ENCODE data around the gene AHCYL2.
"Not testable (repeated sequence)": the region's sequence is repeated elsewhere in the genome, so short reads cannot be mapped to it uniquely, and the experiment has no call there.

Gene AHCYL2

GRCh38 chr7:129412501-129412900, 187.7 kb downstream of the AHCYL2 start:
- no peak for DNase-seq

DNA sequence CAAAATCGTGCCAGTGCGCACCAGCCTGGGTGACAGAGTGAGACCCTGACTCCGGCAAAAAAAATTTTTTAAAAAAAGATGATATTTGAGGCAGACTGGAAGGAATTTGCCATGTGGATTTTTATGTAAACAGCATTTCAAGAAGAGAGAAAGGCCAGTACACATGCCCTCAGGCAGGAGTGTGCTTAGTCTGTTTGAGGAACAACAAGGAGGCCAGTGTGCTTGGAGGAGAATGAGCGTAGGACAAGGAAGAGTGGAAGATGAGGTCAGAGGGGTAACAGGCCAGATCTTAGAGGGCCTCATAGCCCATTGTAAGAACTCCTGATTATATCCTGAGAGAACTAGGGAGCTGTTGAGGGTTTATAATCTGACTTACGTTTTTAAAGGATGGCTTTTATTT, 192.2 kb downstream of the AHCYL2 start:
- DNase-seq = no peak

- no peak for DNase-seq
Observed at GRCh38 chr7:129421717-129422250, 197.0 kb downstream of the AHCYL2 start.

DNA sequence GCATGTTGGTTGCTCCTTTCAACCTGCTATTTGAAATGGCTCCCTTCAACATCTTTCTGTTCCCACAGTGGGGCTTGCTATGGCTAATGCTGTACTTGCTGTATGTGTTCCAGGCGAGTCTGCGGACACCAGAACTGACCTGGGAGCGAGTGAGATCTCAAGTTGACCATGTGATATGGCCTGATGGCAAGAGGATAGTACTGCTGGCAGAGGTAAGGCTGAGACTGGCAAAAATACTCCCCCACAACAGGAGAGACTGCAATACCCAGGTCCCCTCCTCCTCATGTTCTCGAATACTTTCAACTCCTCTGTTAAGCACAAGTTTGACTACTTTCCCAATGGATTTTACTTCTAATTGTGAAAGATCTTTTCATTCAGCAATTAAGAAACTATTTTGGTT, 197.9 kb downstream of the AHCYL2 start:
- peak in 1 of 56 donors; percentile 13 for DNase-seq

DNA sequence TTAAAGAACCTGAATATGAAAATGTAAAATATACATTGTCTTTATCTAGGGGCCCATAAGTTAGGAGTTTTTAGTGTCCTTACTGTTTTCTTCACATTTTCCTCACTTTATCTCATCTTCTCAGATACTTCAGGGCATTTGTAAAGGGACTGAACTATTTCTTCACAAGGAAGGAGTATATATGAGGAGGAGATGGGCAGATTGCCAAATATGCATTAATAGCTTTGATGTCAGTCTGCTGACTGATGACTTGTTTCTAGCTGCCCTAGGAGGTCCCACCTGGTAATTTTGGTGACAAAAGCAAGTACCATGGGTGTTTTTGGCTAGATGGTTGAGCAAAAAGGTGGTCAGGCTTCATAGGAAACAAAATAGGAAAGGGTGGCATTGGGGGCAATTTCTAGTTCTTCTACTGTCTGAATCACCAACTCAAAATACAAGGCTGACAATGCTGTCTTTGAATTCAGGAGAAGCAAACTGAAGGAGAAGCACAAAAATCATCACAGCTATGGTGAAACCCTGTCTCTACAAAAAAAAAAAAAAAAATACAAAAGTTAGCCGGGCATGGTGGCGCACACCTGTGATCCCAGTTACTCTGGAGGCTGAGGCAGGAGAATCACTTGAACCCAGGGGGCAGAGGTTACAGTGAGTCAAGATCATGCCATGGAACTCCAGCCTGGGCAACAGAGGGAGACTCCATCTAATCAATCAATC, 199.0 kb downstream of the AHCYL2 start:
- DNase-seq = no peak

GRCh38 chr7:129426482-129426881, 201.7 kb downstream of the AHCYL2 start:
- DNase-seq = no peak

DNA sequence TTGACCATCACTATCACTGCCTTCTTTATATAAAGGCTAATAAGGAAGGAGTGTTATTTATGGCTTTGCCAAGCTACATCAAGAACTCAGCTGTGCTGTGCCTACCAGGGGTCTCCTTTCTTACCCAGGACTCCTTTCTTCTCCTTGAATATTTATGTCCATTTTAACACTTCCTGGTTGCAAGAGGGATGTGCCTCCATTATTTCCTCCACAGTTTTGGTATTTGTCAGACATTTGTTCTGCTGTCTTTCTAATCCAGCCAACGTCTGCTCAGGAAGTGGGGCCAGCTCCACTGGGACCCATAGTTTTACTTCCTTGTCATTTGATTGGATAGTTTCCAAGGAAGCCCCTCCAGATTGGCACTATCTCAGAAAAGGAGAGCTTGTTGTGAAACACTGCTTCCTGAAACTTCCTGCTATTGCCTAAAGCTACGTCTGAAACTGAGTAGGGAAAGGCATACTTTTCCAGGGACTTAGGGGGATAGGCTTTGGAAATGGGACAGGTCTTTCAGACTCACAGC, 202.8 kb downstream of the AHCYL2 start:
- no peak for DNase-seq

DNA sequence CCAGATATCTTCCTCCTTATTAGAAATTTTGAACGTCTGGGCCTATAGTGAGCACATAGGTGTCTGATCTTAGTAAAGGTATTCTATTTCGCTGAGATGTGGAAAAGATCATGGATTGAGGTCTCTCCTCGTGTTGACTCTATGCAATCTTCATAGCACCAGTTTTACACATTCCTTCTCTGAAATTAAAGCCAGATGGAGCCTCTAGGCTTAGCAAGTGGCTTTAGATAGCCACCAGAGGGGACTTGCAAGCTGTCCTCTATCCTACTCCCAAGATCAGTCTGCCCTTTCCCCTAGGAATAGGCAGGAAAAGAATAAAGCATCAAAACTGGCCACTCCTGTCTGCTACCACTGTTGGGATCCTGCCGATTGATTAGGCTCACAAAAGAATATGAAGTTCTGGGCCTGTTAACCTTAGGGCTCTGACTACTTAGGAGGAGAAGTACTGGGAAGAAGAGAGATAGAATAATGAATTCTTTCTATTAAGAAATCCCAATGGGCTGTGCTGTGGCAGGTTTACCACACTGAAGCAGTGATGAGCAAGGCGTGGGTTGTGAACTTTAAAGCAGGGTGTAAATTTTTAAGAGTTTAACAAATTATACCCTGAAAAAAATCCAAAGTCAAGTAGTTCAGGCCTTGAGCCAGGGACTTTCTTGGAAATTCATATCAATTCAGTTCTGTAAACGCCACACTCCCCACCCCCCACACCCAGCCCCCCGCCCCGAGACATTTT, 207.2 kb downstream of the AHCYL2 start:
- DNase-seq = peak in 11 of 56 donors; percentile 3 to 59 (median 27)

GRCh38 chr7:129433847-129434674, 209.2 kb downstream of the AHCYL2 start, which contains the start of gene STRIP2:
Gene STRIP2 (plus strand): TSS chr7:129434432. CDS start chr7:129434473, 41 bp downstream.
- peak; percentile 55 to 96 (median 87) for DNase-seq

DNA sequence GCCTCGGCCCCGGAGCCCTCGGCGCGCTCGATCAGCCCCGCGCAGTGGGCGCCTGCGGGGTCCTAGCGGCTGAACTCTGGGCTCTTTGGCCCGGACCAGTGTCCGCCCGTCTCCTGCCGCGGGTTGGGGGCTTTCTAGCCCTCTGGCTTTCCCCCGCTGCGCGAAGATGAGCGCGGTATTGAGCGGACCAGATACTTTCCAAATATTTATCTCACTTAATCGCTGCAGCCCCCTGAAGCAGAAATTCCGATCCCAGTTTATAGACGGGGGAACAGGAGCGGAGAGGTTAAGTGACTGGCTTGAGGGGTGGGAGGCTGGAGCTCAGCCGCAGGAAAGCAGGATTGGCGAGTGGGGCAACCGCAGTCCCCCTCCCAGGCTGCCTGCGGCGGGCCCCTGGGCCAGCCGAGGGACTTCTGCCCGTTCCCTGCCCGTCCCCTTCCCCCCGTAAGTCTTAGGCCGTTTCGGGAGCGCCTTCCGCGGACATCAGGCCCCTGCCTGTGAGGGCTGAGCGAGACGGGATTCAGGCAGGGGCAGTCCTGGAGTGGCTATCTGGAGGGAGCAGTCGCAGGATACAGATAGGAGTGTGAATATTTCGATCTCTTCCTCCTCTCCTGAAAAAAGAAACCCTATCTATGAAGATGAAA, 210.0 kb downstream of the AHCYL2 start:
- peak in 4 of 56 donors; percentile 10 to 35 (median 16) for DNase-seq

DNA sequence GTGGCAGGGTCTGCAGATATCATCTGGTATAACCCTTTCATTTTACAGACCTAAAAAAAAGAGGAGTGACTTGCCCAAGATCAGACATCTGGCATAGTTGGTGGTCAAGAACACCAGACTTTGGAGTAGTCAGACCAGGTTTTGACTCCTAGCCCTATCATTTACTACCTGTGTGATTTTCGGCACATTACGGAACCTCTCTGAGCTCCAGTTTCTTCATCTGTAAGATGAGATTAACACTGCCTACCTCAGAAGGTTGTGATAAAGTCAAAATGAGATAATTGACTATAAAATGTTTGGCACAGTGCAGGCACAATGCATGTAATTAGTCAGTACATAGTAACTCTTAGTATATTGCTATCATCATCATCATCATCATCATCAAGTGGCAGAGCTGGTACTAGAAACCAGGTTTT, 210.6 kb downstream of the AHCYL2 start:
- DNase-seq = no peak

DNA sequence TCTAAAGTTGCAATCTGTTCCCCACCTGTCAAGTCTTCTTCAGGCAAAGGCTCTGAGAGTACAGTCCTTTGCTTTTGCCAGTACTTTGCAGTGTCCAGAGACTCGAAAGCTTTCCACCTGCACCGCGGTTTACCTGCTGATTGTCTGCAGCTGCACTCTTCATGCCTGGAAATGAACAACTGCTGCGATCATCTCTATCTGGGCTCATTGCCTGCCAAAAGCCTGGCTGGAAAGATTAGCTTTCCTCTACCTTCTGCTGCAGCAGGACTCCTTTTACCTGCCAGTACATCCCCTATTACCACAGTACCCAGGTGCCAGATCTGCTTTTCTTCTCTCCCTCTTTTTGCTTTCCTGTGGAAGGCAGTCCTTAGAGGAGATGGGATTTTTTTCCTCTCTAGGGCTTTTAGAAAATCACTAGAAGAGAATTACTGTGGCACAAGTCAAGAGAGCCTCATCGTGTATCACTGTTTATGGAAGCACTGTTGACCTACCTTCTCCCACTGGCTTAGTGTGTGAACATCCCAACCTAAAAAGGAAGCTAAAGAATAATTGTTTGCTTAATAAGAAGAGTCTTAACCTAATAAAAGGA, 211.6 kb downstream of the AHCYL2 start:
- DNase-seq = peak in 1 of 56 donors; percentile 6

DNA sequence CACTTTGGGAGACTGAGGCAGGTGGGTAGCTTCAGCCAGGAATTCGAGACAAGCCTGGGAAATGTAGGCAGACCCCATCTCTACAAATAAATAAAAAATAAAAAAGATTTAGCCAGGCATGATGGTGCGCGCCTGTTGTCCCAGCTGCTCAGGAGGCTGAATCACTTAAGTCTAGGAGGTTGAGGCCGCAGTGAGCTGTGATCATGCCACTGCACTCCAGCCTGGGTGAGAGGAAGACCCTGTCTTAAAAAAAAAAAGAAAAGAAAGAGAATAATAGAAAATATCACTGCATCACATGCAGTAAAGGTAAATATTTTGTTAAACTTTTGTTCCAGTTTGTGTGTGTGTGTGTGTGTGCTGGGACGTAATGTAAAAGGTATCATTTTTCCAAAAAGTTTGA, 212.4 kb downstream of the AHCYL2 start:
- no peak for DNase-seq

DNA sequence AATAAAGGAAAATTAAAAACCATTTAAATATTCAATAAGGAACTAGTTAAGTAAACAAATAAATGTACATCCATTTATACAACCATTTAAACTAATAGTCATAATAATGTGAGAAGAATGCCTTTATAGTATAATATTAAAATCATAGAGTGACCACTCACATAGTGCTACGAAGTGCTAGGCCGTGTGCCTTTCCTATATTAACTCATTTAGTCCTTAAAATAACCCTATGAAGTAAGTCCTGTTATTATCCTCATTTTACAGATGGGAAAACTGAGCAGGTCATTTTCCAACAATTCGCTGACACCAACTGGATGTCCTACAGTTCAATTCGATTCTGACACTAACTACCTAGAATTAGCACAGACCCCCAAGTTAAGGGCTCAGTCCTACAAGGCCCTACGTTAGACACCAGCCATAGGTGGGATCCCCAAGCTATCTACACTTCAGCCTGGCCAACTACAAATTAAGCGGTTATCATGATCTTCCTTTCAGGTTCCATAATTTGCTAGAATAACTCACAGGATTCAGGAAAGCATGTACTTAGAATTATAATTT, 213.5 kb downstream of the AHCYL2 start:
- no peak for DNase-seq

DNA sequence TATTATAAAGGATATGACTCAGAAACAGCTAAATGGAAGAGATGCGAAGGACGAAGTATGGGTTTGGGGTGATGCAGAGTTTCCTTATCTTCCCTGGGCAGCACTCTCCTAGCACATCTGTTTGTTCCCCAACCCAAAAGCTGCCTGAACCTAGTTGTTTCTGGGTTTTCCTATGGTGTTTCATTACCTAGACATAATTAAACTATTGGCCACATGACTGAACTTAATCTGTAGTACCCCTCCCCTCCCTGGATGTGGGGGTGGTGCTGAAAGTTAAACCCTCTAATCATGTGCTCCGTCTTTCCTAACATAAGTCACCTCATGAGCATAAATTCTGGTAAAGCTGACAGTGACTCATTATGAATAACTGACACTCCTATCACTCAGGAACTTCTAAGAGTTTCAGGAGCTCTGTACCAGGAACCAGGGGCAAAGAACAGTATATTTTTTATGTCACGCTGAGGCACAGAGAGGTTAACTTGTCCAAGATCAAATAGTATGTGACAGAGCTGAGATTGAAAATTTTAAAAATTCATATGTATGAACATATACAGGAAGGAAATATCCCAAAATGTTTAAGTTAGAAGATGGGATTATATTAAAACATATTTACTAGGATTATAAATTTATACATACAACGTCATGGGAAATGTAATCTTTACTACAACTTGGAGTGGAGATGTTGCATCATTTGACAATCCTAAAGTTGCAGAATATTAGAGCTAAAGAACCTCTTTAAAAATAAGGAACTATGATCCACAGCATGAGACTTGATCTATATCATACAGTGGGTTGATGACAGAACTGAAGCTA, 214.2 kb downstream of the AHCYL2 start:
- peak in 5 of 56 donors; percentile 11 to 44 (median 19) for DNase-seq

- DNase-seq = no peak
Observed at GRCh38 chr7:129439963-129440625, 215.3 kb downstream of the AHCYL2 start.

- no peak for DNase-seq
Observed at GRCh38 chr7:129443612-129444011, 218.8 kb downstream of the AHCYL2 start.

DNA sequence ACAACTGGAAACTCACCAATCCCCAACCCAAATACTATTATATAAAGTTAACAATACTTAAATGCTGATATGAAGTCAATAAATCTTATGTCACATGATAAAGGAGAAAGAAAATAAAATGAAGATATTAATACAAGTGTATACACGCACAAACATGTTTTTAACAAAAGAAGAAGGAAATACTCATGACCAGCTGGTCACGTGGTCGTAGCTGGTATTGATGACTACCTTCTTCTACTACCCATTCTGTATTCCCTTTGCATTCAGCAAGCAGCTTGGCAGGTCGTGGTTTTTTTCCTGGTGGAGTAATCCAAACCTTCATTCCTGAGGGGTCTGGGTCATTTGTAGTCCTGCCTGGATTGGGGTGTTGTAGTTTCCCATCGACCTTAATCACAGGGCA, 219.9 kb downstream of the AHCYL2 start:
- not testable (repeated sequence) for DNase-seq

DNA sequence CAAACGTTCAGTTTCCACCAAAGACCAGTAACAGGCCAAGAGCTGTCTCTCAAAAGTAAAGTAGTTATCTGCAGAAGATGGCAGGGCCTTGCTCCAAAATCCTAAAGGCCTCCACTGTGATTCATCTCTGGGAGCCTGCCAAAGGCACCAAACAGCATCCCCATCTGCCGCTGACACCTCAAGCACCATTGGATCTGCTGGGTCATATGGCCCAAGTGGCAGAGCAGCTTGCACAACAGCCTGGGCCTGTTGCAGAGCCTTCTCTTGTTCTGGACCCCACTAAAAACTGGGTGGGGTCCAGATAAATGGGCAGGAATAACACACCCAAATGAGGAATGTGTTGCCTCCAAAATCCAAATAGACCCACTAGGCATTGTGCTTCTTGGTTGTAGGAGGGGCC, 222.1 kb downstream of the AHCYL2 start:
- DNase-seq = not testable (repeated sequence)

Measured in nucleus accumbens (tissue), 56 donors.